HL-60 (cell line): ENCODE measurements around the gene LGI2.
A peak's percentile ranks its signal among the peaks of the same experiment; 100 is the strongest.

Experiments
- DNase-seq, 2 experiments: peaks; one replicate each; pipeline ENCODE4 v3.0.0-alpha.2; 2010 to 2020; ENCODE audit warnings: low read depth in 1 of 2, low spot score in 1 of 2
- H3K27ac ChIP-seq: fragments of 250-450 bp; sonication (Bioruptor Pico); replicated peaks from 2 replicates; pipeline ENCODE4 v1.5.1; 2020; ENCODE audit warnings: mild to moderate bottlenecking, moderate library complexity
- H3K27me3 ChIP-seq: fragments of 250-450 bp; sonication (Bioruptor Pico); 2 replicates; pipeline ENCODE4 v1.5.1; 2021; ENCODE audit warnings: mild to moderate bottlenecking, moderate library complexity; ENCODE audit not compliant: insufficient read depth, poor library complexity, severe bottlenecking
- H3K4me3 ChIP-seq: replicated peaks from 2 replicates; pipeline ENCODE4 v1.5.1; 2011; ENCODE audit warnings: mild to moderate bottlenecking, control low read depth, low read length; ENCODE audit not compliant: insufficient read depth
- CTCF ChIP-seq: IDR thresholded peaks from one replicate; pipeline ENCODE4 v1.5.1; 2011; ENCODE audit warnings: low read length, control low read depth, inconsistent platforms; ENCODE audit not compliant: insufficient read depth
- GABPA ChIP-seq: IDR thresholded peaks from 2 replicates; pipeline ENCODE4 v1.6.1; 2012; ENCODE audit warnings: low read depth
- POLR2AphosphoS5 ChIP-seq: IDR thresholded peaks from 2 replicates; pipeline ENCODE4 v1.6.1; 2012; ENCODE audit warnings: low read depth
- REST ChIP-seq: IDR thresholded peaks from 2 replicates; pipeline ENCODE4 v1.6.1; 2012; ENCODE audit warnings: low read depth; ENCODE audit not compliant: insufficient replicate concordance
- SPI1 ChIP-seq: IDR thresholded peaks from 2 replicates; pipeline ENCODE4 v1.6.1; 2012; ENCODE audit warnings: low read depth, mild to moderate bottlenecking, borderline replicate concordance
- long read RNA-seq: library from polyadenylated mRNA; unstranded; transcript quantifications from one replicate; pipeline ENCODE4 v2.0.0, GENCODE V29; 2020

LGI2 gene
- long read RNA-seq = 0 reads

GRCh38 chr4:25030277-25031076 is at the start of gene LGI2:
LGI2 (minus strand) TSS chr4:25030946; CDS start chr4:25030693, 253 bp downstream.
- TF ChIP-seq REST = no peak
- TF ChIP-seq CTCF = no peak
- TF ChIP-seq POLR2AphosphoS5 = no peak
- no peak for TF ChIP-seq SPI1
- TF ChIP-seq GABPA = no peak
- H3K4me3 ChIP-seq = peak within 1 kb of the TSS; percentile 32
- no peak within 1 kb of the TSS for H3K27ac ChIP-seq
- DNase-seq = no peak
- H3K27me3 ChIP-seq = peaks cover 35% of the 10 kb centered on the region

- H3K27ac ChIP-seq = no peak overlapping the region
- DNase-seq = no peak
- TF ChIP-seq SPI1 (no peak), POLR2AphosphoS5 (no peak), GABPA (no peak), REST (no peak)
- no peak overlapping the region for H3K4me3 ChIP-seq
- no peaks in the 10 kb centered on the region for H3K27me3 ChIP-seq
Observed at GRCh38 chr4:25078523-25078922, 47.8 kb upstream of the LGI2 start.

GRCh38 chr4:25076625-25077398 is 46.1 kb upstream of the LGI2 start:
- H3K27ac ChIP-seq = no peak overlapping the region
- H3K4me3 ChIP-seq = no peak overlapping the region
- TF ChIP-seq CTCF (no peak), POLR2AphosphoS5 (no peak), SPI1 (no peak), REST (no peak), GABPA (no peak)
- H3K27me3 ChIP-seq = no peaks in the 10 kb centered on the region
- no peak for DNase-seq
